ENCODE data around the gene ZBTB40.

DNA sequence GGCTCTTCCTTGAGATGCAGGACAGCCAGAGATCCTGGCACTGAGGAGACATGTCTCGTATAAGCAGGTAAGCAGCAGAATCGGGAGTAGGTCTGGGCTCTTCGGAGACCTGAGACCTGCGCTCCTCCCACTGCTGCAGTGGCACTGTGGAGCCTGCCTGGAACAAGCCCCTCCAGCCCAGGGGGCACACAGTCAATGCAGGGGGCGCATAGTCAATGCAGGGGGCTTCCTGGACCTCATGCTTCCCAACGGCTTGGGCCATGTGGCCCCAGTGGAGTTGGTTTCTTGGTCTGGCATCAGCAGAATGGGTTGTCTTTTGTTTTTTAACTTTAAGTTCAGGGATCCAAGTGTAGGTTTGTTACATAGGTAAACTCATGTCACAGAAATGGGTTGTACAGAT is 83.7 kb downstream of the ZBTB40 start:
- TF ChIP-seq, protein P1, sequence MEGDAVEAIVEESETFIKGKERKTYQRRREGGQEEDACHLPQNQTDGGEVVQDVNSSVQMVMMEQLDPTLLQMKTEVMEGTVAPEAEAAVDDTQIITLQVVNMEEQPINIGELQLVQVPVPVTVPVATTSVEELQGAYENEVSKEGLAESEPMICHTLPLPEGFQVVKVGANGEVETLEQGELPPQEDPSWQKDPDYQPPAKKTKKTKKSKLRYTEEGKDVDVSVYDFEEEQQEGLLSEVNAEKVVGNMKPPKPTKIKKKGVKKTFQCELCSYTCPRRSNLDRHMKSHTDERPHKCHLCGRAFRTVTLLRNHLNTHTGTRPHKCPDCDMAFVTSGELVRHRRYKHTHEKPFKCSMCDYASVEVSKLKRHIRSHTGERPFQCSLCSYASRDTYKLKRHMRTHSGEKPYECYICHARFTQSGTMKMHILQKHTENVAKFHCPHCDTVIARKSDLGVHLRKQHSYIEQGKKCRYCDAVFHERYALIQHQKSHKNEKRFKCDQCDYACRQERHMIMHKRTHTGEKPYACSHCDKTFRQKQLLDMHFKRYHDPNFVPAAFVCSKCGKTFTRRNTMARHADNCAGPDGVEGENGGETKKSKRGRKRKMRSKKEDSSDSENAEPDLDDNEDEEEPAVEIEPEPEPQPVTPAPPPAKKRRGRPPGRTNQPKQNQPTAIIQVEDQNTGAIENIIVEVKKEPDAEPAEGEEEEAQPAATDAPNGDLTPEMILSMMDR (IDR thresholded peaks at IDR 0.05; ENCODE audit: low read depth, low read length), result no peak
- no peak for TF ChIP-seq EZH2phosphoT487 (IDR thresholded peaks at IDR 0.05; ENCODE audit: low read depth)

Measured in OCI-LY3 (cell line).